AG04450 (cell line): ENCODE results near the gene SEMA3C. TPM values are rescaled to one million over a fixed set of nuclear protein-coding genes. Genes with fewer than 3 reads are reported as not detected.

Experiments
- CTCF ChIA-PET: fragments of 300-600, 350-600 bp; formaldehyde crosslinking; extraction: SDS; loops from one replicate; lab custom pipeline; 2022; ENCODE audit warnings: antibody characterized with exemption, inconsistent platforms; lab: Charles Lee
- POLR2A ChIA-PET: fragments of 350-600 bp; formaldehyde crosslinking; extraction: SDS; loops from one replicate; lab custom pipeline; 2021; ENCODE audit warnings: antibody characterized with exemption, inconsistent platforms; lab: Yijun Ruan, JAX
- DNase-seq: peaks from one replicate; pipeline ENCODE4 v3.0.0-alpha.2; 2011; ENCODE audit warnings: low read depth, low spot score
- H3K27ac ChIP-seq: one replicate; pipeline ENCODE4 v1.5.1; 2012; ENCODE audit warnings: low read depth, low read length, control low read depth
- H3K27me3 ChIP-seq: one replicate; pipeline ENCODE4 v1.6.0; 2012; ENCODE audit warnings: low read length; ENCODE audit not compliant: control insufficient read depth, insufficient read depth
- H3K4me3 ChIP-seq: 2 replicates; pipeline ENCODE4 v1.5.1; 2011; ENCODE audit warnings: mild to moderate bottlenecking, low read depth, low read length, control low read depth
- H3K9me3 ChIP-seq: 2 replicates; pipeline ENCODE4 v1.5.1; 2012; ENCODE audit warnings: low read length; ENCODE audit not compliant: control insufficient read depth, insufficient read depth
- polyA plus RNA-seq: library from polyadenylated mRNA; depleted of rRNA; stranded (reverse); fragments of >200 nt; gene quantifications from 2 replicates; pipeline ENCODE4 v1.2.3, GENCODE V29; 2011
- TF ChIP-seq, protein P1 (sequence below): IDR thresholded peaks from 2 replicates; pipeline ENCODE4 v1.5.1; 2011; ENCODE audit warnings: low read depth, low read length, control low read depth, inconsistent platforms

The SEMA3C gene
- polyA plus RNA-seq, 1 experiment, result 39.9 TPM

DNA sequence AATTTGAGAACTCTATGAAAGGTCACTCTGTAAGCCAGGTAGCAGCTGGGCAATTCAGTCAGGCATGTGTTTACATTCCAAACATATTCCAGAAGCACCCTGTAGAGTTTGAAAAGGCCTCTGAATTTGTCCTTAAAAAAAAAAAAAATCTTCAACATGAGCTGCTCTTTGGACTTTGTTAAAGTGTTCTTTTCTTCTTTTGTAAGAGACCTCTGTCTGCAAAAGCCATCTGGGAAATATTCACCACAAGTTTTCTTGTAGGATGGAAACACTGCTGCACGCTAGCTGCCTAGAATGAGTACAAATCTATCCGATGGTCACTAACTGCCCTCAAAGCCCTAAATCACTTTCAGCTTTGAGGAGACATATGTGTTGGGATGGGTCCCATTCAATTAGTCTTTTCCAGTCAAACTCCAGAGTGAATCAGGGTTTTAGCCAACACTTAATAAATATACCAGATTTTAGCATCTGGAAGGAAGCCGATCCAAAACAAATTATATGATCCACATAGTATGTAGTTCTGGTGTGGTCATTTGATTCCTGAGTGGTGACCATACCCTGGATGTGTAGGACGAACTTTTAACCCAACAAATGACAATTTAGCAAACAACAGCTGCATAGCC, 194.5 kb downstream of the SEMA3C start:
- TF ChIP-seq, protein P1, sequence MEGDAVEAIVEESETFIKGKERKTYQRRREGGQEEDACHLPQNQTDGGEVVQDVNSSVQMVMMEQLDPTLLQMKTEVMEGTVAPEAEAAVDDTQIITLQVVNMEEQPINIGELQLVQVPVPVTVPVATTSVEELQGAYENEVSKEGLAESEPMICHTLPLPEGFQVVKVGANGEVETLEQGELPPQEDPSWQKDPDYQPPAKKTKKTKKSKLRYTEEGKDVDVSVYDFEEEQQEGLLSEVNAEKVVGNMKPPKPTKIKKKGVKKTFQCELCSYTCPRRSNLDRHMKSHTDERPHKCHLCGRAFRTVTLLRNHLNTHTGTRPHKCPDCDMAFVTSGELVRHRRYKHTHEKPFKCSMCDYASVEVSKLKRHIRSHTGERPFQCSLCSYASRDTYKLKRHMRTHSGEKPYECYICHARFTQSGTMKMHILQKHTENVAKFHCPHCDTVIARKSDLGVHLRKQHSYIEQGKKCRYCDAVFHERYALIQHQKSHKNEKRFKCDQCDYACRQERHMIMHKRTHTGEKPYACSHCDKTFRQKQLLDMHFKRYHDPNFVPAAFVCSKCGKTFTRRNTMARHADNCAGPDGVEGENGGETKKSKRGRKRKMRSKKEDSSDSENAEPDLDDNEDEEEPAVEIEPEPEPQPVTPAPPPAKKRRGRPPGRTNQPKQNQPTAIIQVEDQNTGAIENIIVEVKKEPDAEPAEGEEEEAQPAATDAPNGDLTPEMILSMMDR, result no peak
- peak; percentile 74 for DNase-seq
- CTCF ChIA-PET, result interaction anchor here (0.6 kb wide), 1 partner anchor 14 kb away, joined by 3 read pairs; no protein-coding TSS in a partner anchor
- POLR2A ChIA-PET, result interaction anchor here (0.5 to 2.5 kb wide), 8 partner anchors 21 to 738 kb away, joined by 3 to 10 read pairs (median 3); partner anchors contain the start of gene SEMA3C
- peak overlapping the region; percentile 69 for H3K27ac ChIP-seq
- H3K27me3 ChIP-seq, result no peaks in the 10 kb centered on the region
- no peaks in the 10 kb centered on the region for H3K9me3 ChIP-seq
- H3K4me3 ChIP-seq, result no peak overlapping the region

- Histone ChIP-seq H3K27ac (peak overlapping the region; percentile 95), H3K27me3 (no peaks in the 10 kb centered on the region), H3K4me3 (no peak overlapping the region), H3K9me3 (no peaks in the 10 kb centered on the region)
- DNase-seq, result peak; percentile 99
- ChIA-PET CTCF (interaction anchor here (1.0 kb wide), 1 partner anchor 25 kb away, joined by 3 read pairs; no protein-coding TSS in a partner anchor), POLR2A (interaction anchor here (0.5 to 2.5 kb wide), 10 partner anchors 18 to 441 kb away, joined by 3 to 10 read pairs (median 4); partner anchors contain the start of gene SEMA3C)
- TF ChIP-seq, protein P1, result no peak
Measured at GRCh38 chr7:80722616-80723195, 196.1 kb downstream of the SEMA3C start.

DNA sequence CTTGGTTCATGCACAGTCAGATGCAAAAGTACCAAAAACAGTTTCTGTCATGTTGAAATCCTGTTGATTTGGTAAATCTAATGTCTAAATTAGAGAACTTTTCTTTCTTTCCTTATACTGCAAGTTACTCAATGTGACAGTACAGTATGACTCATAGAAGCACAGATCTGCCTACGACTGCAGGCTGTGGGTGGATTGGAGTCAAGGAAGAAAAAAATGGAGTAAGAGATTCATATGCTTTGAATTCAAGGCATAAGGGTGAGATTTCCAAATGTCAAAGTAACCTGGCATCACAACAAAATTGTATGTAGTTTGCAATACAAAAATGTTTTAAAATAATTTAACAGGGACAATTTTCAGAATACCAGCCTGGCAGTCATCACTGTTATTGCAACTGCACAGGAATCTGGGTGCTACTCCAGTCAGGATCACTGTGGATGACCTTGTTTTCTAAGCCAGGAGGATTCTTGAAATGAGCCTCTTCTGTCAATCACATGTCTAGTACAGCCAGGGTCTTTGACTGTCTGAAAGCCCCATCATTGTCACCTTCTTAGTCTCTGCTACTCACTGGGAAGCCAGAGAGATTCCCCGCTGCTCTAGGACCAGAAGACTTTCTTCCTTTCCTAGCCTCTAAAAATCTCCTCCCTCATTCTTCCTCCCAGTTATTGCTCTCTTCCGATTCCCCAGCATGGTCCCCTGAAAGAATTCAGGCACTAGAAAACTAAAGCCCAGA, 196.8 kb downstream of the SEMA3C start:
- ChIA-PET CTCF (no interaction called here), POLR2A (interaction anchor here (0.6 to 2.5 kb wide), 7 partner anchors 19 to 441 kb away, joined by 3 to 10 read pairs (median 4); no protein-coding TSS in a partner anchor)
- H3K4me3 ChIP-seq, result no peak overlapping the region
- no peak for DNase-seq
- no peaks in the 10 kb centered on the region for H3K9me3 ChIP-seq
- H3K27me3 ChIP-seq, result no peaks in the 10 kb centered on the region
- peak overlapping the region; percentile 95 for H3K27ac ChIP-seq
- TF ChIP-seq, protein P1, result no peak

DNA sequence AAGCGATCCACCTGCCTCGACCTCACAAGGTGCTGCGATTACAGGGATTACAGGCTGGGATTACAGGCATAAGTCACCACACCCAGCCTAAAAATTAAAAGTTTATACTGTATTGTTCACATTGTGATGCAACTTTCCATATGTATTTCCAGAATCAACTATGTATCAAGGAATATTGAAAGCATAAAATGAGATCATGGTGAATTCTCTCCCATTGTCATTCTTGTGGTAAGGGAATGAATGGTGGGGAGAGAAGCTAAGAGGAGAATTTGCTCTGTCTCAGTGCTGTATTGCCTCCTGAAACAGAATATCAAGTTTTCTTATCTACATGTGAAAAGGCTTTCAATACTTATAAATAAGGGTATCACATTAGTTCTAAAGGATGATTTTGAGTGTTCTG, 198.7 kb downstream of the SEMA3C start:
- Histone ChIP-seq H3K27me3 (no peaks in the 10 kb centered on the region), H3K4me3 (no peak overlapping the region), H3K27ac (no peak overlapping the region), H3K9me3 (no peaks in the 10 kb centered on the region)
- no peak for DNase-seq
- ChIA-PET CTCF (no interaction called here), POLR2A (no interaction called here)
- TF ChIP-seq, protein P1, result no peak
